H1 (cell line): ENCODE results near the gene PRR22. TPM values are rescaled to one million over a fixed set of nuclear protein-coding genes. Genes with fewer than 3 reads are reported as not detected.

Source experiments
- CTCF ChIA-PET: fragments of 300-600 bp; sonication (Branson Sonifier 250); formaldehyde crosslinking; loops from one replicate; lab custom pipeline; 2021; ENCODE audit not compliant: partially characterized antibody; lab: Charles Lee
- POLR2A ChIA-PET: fragments of 300-600 bp; sonication (Branson Sonifier 250); formaldehyde crosslinking; loops from one replicate; lab custom pipeline; 2021; ENCODE audit warnings: inconsistent platforms; ENCODE audit not compliant: partially characterized antibody; lab: Charles Lee
- DNase-seq, 2 experiments: peaks; one replicate each; pipeline versions ENCODE4 v3.0.0 to v3.0.0-alpha.2; 2010 to 2022; ENCODE audit warnings: low spot score in 2 of 2, low read depth in 1 of 2, mixed read lengths in 1 of 2
- FAIRE-seq: peaks from 2 replicates; lab custom pipeline; 2011; peaks lifted over from hg19 to GRCh38; lab: Jason Lieb, UNC
- H2AFZ ChIP-seq: 2 replicates; pipeline ENCODE4 v1.8.1; 2012; ENCODE audit warnings: low read length, inconsistent platforms
- H2AK5ac ChIP-seq: 2 replicates; pipeline ENCODE4 v1.6.1; 2013; ENCODE audit warnings: low read depth, low read length
- H2BK120ac ChIP-seq: replicated peaks from 2 replicates; pipeline ENCODE3; 2013; ENCODE audit warnings: low read depth, low read length, inconsistent platforms
- H2BK12ac ChIP-seq: 2 replicates; pipeline ENCODE4 v1.6.1; 2013; ENCODE audit warnings: low read depth, low read length
- H2BK15ac ChIP-seq: 2 replicates; pipeline ENCODE4 v1.6.1; 2013; ENCODE audit warnings: low read length
- H2BK20ac ChIP-seq: 2 replicates; pipeline ENCODE4 v1.6.1; 2013; ENCODE audit warnings: low read length
- H2BK5ac ChIP-seq: 2 replicates; pipeline ENCODE4 v1.6.1; 2013; ENCODE audit warnings: low read depth, low read length
- H3K14ac ChIP-seq: 2 replicates; pipeline ENCODE4 v1.6.1; 2013; ENCODE audit warnings: inconsistent platforms; ENCODE audit not compliant: insufficient read length
- H3K18ac ChIP-seq: 2 replicates; pipeline ENCODE4 v1.6.1; 2013; ENCODE audit warnings: low read length; ENCODE audit errors: extremely low read depth
- H3K23ac ChIP-seq: 2 replicates; pipeline ENCODE4 v1.6.1; 2013; ENCODE audit warnings: inconsistent platforms; ENCODE audit not compliant: insufficient read length
- H3K23me2 ChIP-seq: 2 replicates; pipeline ENCODE4 v1.6.1; 2013; ENCODE audit warnings: low read depth, low read length
- H3K27ac ChIP-seq: 2 replicates; pipeline ENCODE4 v1.6.1; 2011; ENCODE audit warnings: low read depth, low read length, inconsistent platforms
- H3K27me3 ChIP-seq, 4 experiments: replicated peaks in 1 of 4; 1 replicate in 1 of 4; 2 replicates in 3 of 4; pipeline versions ENCODE4 v1.6.1 to v1.8.1; 2011 to 2013; ENCODE audit warnings: low read length in 3 of 4, mild to moderate bottlenecking in 3 of 4, inconsistent platforms in 2 of 4, mixed read lengths in 2 of 4, moderate library complexity in 1 of 4; ENCODE audit not compliant: control insufficient read depth in 3 of 4, insufficient read depth in 3 of 4; ENCODE audit errors: extremely low read depth in 1 of 4
- H3K36me3 ChIP-seq, 4 experiments: 2 replicates each; pipeline versions ENCODE4 v1.6.1 to v1.8.1; 2011 to 2013; ENCODE audit warnings: mild to moderate bottlenecking in 4 of 4, low read length in 3 of 4, moderate library complexity in 2 of 4, control low read depth in 1 of 4, inconsistent platforms in 1 of 4; ENCODE audit not compliant: insufficient read depth in 4 of 4, control insufficient read depth in 2 of 4
- H3K4ac ChIP-seq: replicated peaks from 2 replicates; pipeline ENCODE3; 2013; ENCODE audit warnings: low read length, low read depth, mixed read lengths, inconsistent platforms; ENCODE audit not compliant: insufficient read length
- H3K4me1 ChIP-seq, 4 experiments: replicated peaks in 1 of 4; 1 replicate in 1 of 4; 2 replicates in 3 of 4; pipeline versions ENCODE4 v1.6.1 to v1.8.1; 2011 to 2013; ENCODE audit warnings: low read length in 3 of 4, inconsistent platforms in 2 of 4, mixed read lengths in 1 of 4; ENCODE audit not compliant: insufficient read depth in 4 of 4, control insufficient read depth in 3 of 4
- H3K4me2 ChIP-seq, 2 experiments: 2 replicates each; pipeline versions ENCODE4 v1.6.1 to v1.8.1; 2011 to 2013; ENCODE audit warnings: low read depth in 2 of 2, low read length in 2 of 2, control low read depth in 1 of 2, inconsistent platforms in 1 of 2, mild to moderate bottlenecking in 1 of 2; ENCODE audit not compliant: insufficient read depth in 1 of 2
- H3K4me3 ChIP-seq, 4 experiments: fragments of 200-600, 300-600 bp in 1 of 4; sonication (generic), shearing (Covaris generic), sonication (Bioruptor Twin) in 1 of 4; 2 replicates each; pipeline versions ENCODE4 v1.5.1 to v1.8.1; 2011 to 2016; ENCODE audit warnings: low read length in 4 of 4, low read depth in 3 of 4, control low read depth in 2 of 4, inconsistent platforms in 2 of 4, mild to moderate bottlenecking in 2 of 4, mixed read lengths in 1 of 4, moderate library complexity in 1 of 4; ENCODE audit not compliant: insufficient read depth in 2 of 4; ENCODE audit errors: extremely low read depth in 1 of 4
- H3K56ac ChIP-seq: replicated peaks from 2 replicates; pipeline ENCODE3; 2013; ENCODE audit warnings: low read depth, mild to moderate bottlenecking, mixed read lengths, low read length, inconsistent platforms; ENCODE audit not compliant: insufficient read length
- H3K79me1 ChIP-seq: 2 replicates; pipeline ENCODE4 v1.6.1; 2013; ENCODE audit warnings: low read depth, low read length, control low read depth
- H3K79me2 ChIP-seq, 2 experiments: 2 replicates each; pipeline versions ENCODE4 v1.6.1 to v1.8.1; 2012 to 2013; ENCODE audit warnings: low read length in 2 of 2, mild to moderate bottlenecking in 2 of 2, inconsistent platforms in 1 of 2; ENCODE audit not compliant: insufficient read depth in 2 of 2, control insufficient read depth in 1 of 2
- H3K9ac ChIP-seq, 4 experiments: replicated peaks in 1 of 4; 1 replicate in 1 of 4; 2 replicates in 3 of 4; pipeline versions ENCODE4 v1.6.1 to v1.8.1; 2011 to 2013; ENCODE audit warnings: low read depth in 3 of 4, low read length in 3 of 4, control low read depth in 2 of 4, mild to moderate bottlenecking in 2 of 4, moderate library complexity in 2 of 4, inconsistent platforms in 1 of 4; ENCODE audit errors: extremely low read depth in 1 of 4
- H3K9me3 ChIP-seq, 2 experiments: 2 replicates each; pipeline versions ENCODE4 v1.6.1 to v1.8.1; 2012 to 2013; ENCODE audit warnings: mild to moderate bottlenecking in 2 of 2, moderate library complexity in 2 of 2, control low read depth in 1 of 2, inconsistent platforms in 1 of 2, low read depth in 1 of 2, low read length in 1 of 2, mixed read lengths in 1 of 2; ENCODE audit not compliant: insufficient read depth in 2 of 2
- H4K20me1 ChIP-seq, 2 experiments: replicated peaks in 1 of 2; 2 replicates each; pipeline versions ENCODE3 to v1.8.1; 2011 to 2013; ENCODE audit warnings: inconsistent platforms in 2 of 2, low read length in 2 of 2, mild to moderate bottlenecking in 1 of 2; ENCODE audit not compliant: insufficient read depth in 2 of 2, control insufficient read depth in 1 of 2
- H4K5ac ChIP-seq: 2 replicates; pipeline ENCODE4 v1.6.1; 2013; ENCODE audit warnings: low read length, low read depth, mixed read lengths, inconsistent platforms; ENCODE audit not compliant: insufficient read length
- H4K8ac ChIP-seq: 2 replicates; pipeline ENCODE4 v1.8.0; 2013; ENCODE audit warnings: mild to moderate bottlenecking, moderate library complexity, low read length, inconsistent platforms; ENCODE audit not compliant: insufficient read depth; ENCODE audit errors: extremely low read depth
- H4K91ac ChIP-seq: replicated peaks from 2 replicates; pipeline ENCODE3; 2013; ENCODE audit warnings: low read length, mixed read lengths, inconsistent platforms; ENCODE audit not compliant: insufficient read length
- PHF8 ChIP-seq: fragments of 200-600 bp; sonication (generic); conservative IDR thresholded peaks from 2 replicates; pipeline ENCODE4 v1.7.1; 2012; ENCODE audit warnings: low read depth, mild to moderate bottlenecking, inconsistent platforms, low read length, moderate library complexity
- POLR2A ChIP-seq, 2 experiments: IDR thresholded peaks; 1 replicate in 1 of 2; 2 replicates in 1 of 2; pipeline ENCODE4 v1.6.1; 2011; ENCODE audit warnings: low read depth in 2 of 2, low read length in 2 of 2, mild to moderate bottlenecking in 2 of 2; ENCODE audit errors: control extremely low read depth in 1 of 2
- POLR2AphosphoS5 ChIP-seq: IDR thresholded peaks from 2 replicates; pipeline ENCODE4 v1.6.1; 2011; ENCODE audit warnings: low read depth, low read length
- WGBS, 2 experiments: shearing (Covaris generic) in 1 of 2; methylation state at CpG; one replicate each; pipeline versions ENCODE4 v1.1.6 to v1.1.7; 2013 to 2015; ENCODE audit warnings: low lambda C conversion rate in 2 of 2, mixed read lengths in 2 of 2, inconsistent platforms in 1 of 2, low coverage in 1 of 2, missing lambda C conversion rate in 1 of 2; ENCODE audit not compliant: insufficient replicate concordance in 2 of 2, insufficient coverage in 1 of 2, insufficient read length in 1 of 2; ENCODE audit errors: extremely low coverage in 1 of 2, missing lambda C conversion rate in 1 of 2; 5-methylcytosine and 5-hydroxymethylcytosine counted together
- polyA plus RNA-seq, 7 experiments: library from polyadenylated mRNA; depleted of rRNA in 3 of 7; stranded (reverse) in 5 of 7; unstranded in 2 of 7; fragments of >200 nt in 5 of 7; fragments of 200-250 nt in 2 of 7; gene quantifications; 1 replicate in 5 of 7; 2 replicates in 1 of 7; 4 replicates in 1 of 7; pipeline versions ENCODE4 v1.2.1 to v1.2.3, GENCODE V29; 2011 to 2013; ENCODE audit warnings: missing spikeins in 2 of 7, mixed read lengths in 2 of 7
- total RNA-seq: library from RNA; stranded (reverse); fragmentation: NEBNext Ultra II Directional; extraction: Animal tissue kit (Norgen Biotek cat#: 25700); gene quantifications from 2 replicates; pipeline ENCODE4 v1.2.1, GENCODE V29; 2021

The PRR22 gene
- total and polyA plus RNA-seq, 2 of the 8 experiments (the other 6 are each of a cell fraction or from before 2014, with no cell fraction given), result 1.9 to 2.1 TPM

- Histone ChIP-seq H3K4ac (no peak overlapping the region), H2AFZ (no peak overlapping the region), H2BK5ac (no peak overlapping the region), H3K27me3 (no peaks in the 10 kb centered on the region), H4K8ac (peak overlapping the region; percentile 57; the same call in 1 of the 2 replicates), H2AK5ac (no peak overlapping the region), H3K4me2 (no peak overlapping the region), H3K23ac (no peak overlapping the region), H3K27ac (no peak overlapping the region), H3K23me2 (peaks cover 3% of the 10 kb centered on the region; the same call in 1 of the 2 replicates), H3K9me3 (no peaks in the 10 kb centered on the region), H4K5ac (no peak overlapping the region), H3K14ac (no peak overlapping the region), H2BK15ac (no peak overlapping the region), H2BK12ac (no peak overlapping the region), H3K18ac (no peak overlapping the region), H3K79me2 (no peaks in the 10 kb centered on the region), H3K9ac (no peak overlapping the region), H2BK120ac (no peak overlapping the region), H2BK20ac (no peak overlapping the region), H3K36me3 (peaks cover 20 to 40% (median 34%) of the 10 kb centered on the region in 4 experiments), H3K79me1 (peaks cover 5% of the 10 kb centered on the region; the same call in 1 of the 2 replicates), H3K56ac (no peak overlapping the region), H3K4me1 (no peaks in the 10 kb centered on the region; a peak in 1 of 7 replicates), H4K20me1 (peaks cover 0 to 10% of the 10 kb centered on the region in 2 experiments), H4K91ac (no peak overlapping the region), H3K4me3 (no peak overlapping the region)
- CTCF ChIA-PET, result interaction anchor here (1.0 kb wide), 1 partner anchor 15 kb away, joined by 5 read pairs; no protein-coding TSS in a partner anchor
- DNase-seq (no peak), FAIRE-seq (no peak)
- 94% methylated on average over 39 of the region's 39 CpGs; no CpG with 5 or more reads in 1 of the 2 experiments for WGBS, 2 experiments
- POLR2A ChIA-PET, result interaction anchor here (0.8 to 4.5 kb wide), 8 partner anchors 10 to 98 kb away, joined by 3 to 32 read pairs (median 6); partner anchors contain the start of genes CATSPERD and LONP1
- TF ChIP-seq POLR2A (IDR thresholded peaks at IDR 0.05; ENCODE audit: control extremely low read depth in 1 of 2, low read depth in 2 of 2, low read length in 2 of 2) (no peak), PHF8 (no peak), POLR2AphosphoS5 (no peak)
Measured at GRCh38 chr19:5789351-5789761, 4.8 kb upstream of the PRR22 start.
